GM19438 (cell line): ENCODE measurements around the gene ZNF620.
"Not testable (repeated sequence)": the region's sequence is repeated elsewhere in the genome, so short reads cannot be mapped to it uniquely, and the experiment has no call there.

Experiments
- ATAC-seq: cut with Tn5 transposase; IDR thresholded peaks from one replicate; pipeline ENCODE4 v1.9.1; 2021; ENCODE audit warnings: low read depth; ENCODE audit not compliant: unreplicated experiment

Gene ZNF620

GRCh38 chr3:40505599-40506462 lies at the start of gene ZNF620:
Gene ZNF620 (plus strand): TSS chr3:40506039. CDS start chr3:40506353, 314 bp downstream.
- ATAC-seq = peak; percentile 87

- no peak for ATAC-seq
Observed at GRCh38 chr3:40456279-40456939, 49.4 kb upstream of the ZNF620 start.

GRCh38 chr3:40456940-40457823 lies 48.7 kb upstream of the ZNF620 start, which contains the start of gene RPL14:
Gene RPL14 (plus strand): TSS chr3:40457339. CDS start chr3:40457472, 133 bp downstream.
- ATAC-seq = peak; percentile 55

- ATAC-seq = no peak
Observed at GRCh38 chr3:40458473-40458872, 47.4 kb upstream of the ZNF620 start.

- not testable (repeated sequence) for ATAC-seq
Observed at GRCh38 chr3:40460481-40460880, 45.4 kb upstream of the ZNF620 start.

- ATAC-seq = no peak
Observed at GRCh38 chr3:40461161-40461560, 44.7 kb upstream of the ZNF620 start.

- not testable (repeated sequence) for ATAC-seq
Observed at GRCh38 chr3:40462838-40463237, 43.0 kb upstream of the ZNF620 start.

- no peak for ATAC-seq
Observed at GRCh38 chr3:40463579-40463978, 42.3 kb upstream of the ZNF620 start.

- no peak for ATAC-seq
Observed at GRCh38 chr3:40464339-40465110, 41.3 kb upstream of the ZNF620 start.

GRCh38 chr3:40465111-40465407 lies 40.8 kb upstream of the ZNF620 start:
- no peak for ATAC-seq

GRCh38 chr3:40465456-40465855 lies 40.4 kb upstream of the ZNF620 start:
- ATAC-seq = no peak

- no peak for ATAC-seq
Observed at GRCh38 chr3:40468018-40468417, 37.8 kb upstream of the ZNF620 start.

GRCh38 chr3:40470701-40471100 lies 35.1 kb upstream of the ZNF620 start:
- ATAC-seq = no peak

GRCh38 chr3:40476478-40477470 lies 29.1 kb upstream of the ZNF620 start, which contains the start of gene ZNF619:
Gene ZNF619 (plus strand): TSS chr3:40477122. CDS start chr3:40477980, 858 bp downstream.
- ATAC-seq = peak; percentile 86

GRCh38 chr3:40477666-40478065 lies 28.2 kb upstream of the ZNF620 start:
- ATAC-seq = no peak

GRCh38 chr3:40487172-40487571 lies 18.7 kb upstream of the ZNF620 start:
- ATAC-seq = no peak

- ATAC-seq = no peak
Observed at GRCh38 chr3:40490916-40491315, 14.9 kb upstream of the ZNF620 start.

- ATAC-seq = no peak
Observed at GRCh38 chr3:40494698-40495097, 11.1 kb upstream of the ZNF620 start.

- no peak for ATAC-seq
Observed at GRCh38 chr3:40497288-40497687, 8.6 kb upstream of the ZNF620 start.
